ENCODE data around the gene RARA.

Gene RARA

GRCh38 chr17:40346765-40347158 is 37.8 kb downstream of the RARA start:
- no peak for DNase-seq

GRCh38 chr17:40347319-40348135 is 38.5 kb downstream of the RARA start:
- DNase-seq: no peak

GRCh38 chr17:40348136-40348504 is 39.1 kb downstream of the RARA start:
- no peak for DNase-seq

- no peak for DNase-seq
These were observed 39.8 kb downstream of the RARA start for GRCh38 chr17:40348562-40349476.

- DNase-seq: no peak
These were observed 40.5 kb downstream of the RARA start for GRCh38 chr17:40349477-40349894.

DNA sequence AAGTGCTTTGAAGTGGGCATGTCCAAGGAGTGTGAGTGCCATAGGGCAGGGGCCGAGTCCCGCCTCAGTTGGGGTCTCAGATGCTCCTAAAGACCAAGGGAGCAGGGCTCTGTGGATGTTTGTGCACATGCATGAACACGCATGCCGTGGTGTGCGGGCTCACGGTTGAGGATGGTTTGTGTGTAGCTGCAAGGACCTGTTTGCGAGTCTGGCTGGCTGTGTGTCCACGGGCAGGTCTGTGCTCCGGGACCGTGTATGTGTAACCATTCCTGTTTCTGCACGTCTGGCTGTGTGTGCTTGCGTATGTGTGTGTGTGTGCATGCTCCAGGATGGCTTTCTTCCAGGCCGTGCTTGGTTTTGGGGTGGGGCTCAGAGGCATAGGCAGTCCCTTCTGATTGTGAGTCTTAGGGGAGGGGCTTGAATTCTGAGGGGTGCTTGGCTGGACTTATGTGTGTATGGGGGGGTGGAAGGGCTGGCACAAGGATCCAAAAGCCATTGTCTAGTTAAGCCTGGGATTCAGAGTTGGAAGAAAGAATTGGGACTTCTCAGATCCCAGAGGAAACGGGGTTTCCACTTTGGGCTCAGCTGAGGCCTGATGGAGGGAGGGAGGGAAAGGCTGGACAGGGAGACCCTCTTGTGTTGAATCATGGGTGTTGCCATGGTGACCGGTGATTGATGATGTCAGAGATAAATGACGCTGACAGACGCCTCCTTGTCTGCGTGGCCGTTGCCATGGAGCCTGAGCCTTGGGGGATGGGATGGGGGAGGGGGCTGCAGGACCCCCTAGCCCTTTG is 41.1 kb downstream of the RARA start:
- DNase-seq: peak; percentile 74

DNA sequence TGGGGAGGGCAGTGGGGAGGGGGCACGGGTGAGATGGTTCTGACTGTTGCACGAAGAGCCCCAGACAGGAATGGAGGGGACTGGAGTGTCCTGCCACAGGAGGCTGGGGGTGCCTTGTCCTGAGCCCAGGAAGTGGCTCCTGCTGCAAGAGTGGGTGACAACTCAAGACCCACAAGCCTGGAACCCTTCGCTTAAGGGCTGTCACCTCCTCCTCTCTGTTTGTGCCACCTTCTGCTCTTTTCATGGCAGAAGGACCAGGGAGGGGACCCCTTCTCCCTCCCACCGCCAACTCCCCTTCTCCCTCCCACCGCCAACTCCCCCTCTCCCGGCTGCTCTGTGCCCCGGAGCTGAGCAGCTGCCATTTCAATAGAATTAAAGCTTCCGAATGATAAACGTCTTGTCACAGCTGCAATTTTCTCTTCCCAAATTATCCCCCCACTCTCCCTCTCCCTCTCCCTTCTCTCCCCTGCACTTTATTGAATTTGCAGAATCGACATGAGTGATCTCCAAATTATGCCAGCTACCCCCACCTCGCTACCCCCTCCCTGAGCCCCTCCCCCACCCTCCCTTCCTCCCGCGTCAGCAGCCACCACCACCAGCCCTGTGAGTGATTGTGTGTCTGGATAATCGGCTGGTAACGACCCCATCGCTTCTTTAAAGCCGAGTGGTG is 41.8 kb downstream of the RARA start:
- no peak for DNase-seq

GRCh38 chr17:40351359-40352236 is 42.6 kb downstream of the RARA start:
- no peak for DNase-seq

- DNase-seq: no peak
These were observed 43.3 kb downstream of the RARA start for GRCh38 chr17:40352237-40352778.

GRCh38 chr17:40352779-40353394 is 43.9 kb downstream of the RARA start:
- no peak for DNase-seq

GRCh38 chr17:40354221-40355122 is 45.5 kb downstream of the RARA start:
- no peak for DNase-seq

GRCh38 chr17:40355123-40355803 is 46.3 kb downstream of the RARA start:
- peak; percentile 41 for DNase-seq

GRCh38 chr17:40355804-40356758 is 47.1 kb downstream of the RARA start:
- no peak for DNase-seq

- DNase-seq: no peak
These were observed 48.3 kb downstream of the RARA start for GRCh38 chr17:40356990-40357881.

GRCh38 chr17:40358323-40359038 is 49.5 kb downstream of the RARA start:
- DNase-seq: peak; percentile 78

DNA sequence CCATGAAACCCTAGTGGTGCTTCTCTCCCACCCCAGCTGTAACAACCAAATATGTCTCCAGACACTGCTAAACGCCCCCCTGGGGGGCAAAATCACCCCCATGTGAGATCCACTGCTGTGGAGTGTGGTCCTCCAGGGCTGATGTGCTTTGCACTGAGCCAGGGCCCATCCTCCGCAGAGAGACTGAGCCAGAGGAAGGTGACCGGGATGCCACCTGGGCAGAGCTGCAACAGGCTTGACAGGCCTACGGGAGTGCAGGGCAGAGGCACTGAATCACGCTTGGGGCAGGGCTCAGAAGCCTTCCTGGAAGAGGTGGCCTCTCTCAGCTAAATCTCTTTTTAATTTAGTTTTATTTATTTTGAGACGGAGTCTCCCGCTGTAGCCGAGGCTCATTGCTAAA is 51.1 kb downstream of the RARA start:
- no peak for DNase-seq

Measured in fibroblast of upper back skin (primary cell).